OCI-LY1 (cell line): ENCODE data around the gene CAPZA1.

Source experiments
- CTCF ChIP-seq: fragments of 200-600 bp; sonication (generic), shearing (Covaris generic); IDR thresholded peaks from 2 replicates; pipeline ENCODE4 v1.5.1; 2017; ENCODE audit warnings: mild to moderate bottlenecking, antibody characterized with exemption, low read length, moderate library complexity, mixed read lengths
- EZH2 ChIP-seq: fragments of 200-600 bp; sonication (generic), shearing (Covaris generic); IDR thresholded peaks from 2 replicates; pipeline ENCODE4 v1.8.0; 2017; ENCODE audit warnings: borderline replicate concordance, mixed run types, mild to moderate bottlenecking, antibody characterized with exemption, low read length, moderate library complexity, mixed read lengths

- TF ChIP-seq CTCF (no peak), EZH2 (no peak)
These were observed 94.1 kb downstream of the CAPZA1 start for GRCh38 chr1:112713466-112714312.
